Thoracic aorta (tissue), 2 donors: ENCODE measurements around the gene CSHL1. TPM values are rescaled to one million over a fixed set of nuclear protein-coding genes. Genes with fewer than 3 reads are reported as not detected.

Experiments used
- ATAC-seq: fragments of 150-250 bp; one replicate; pipeline ENCODE4 v1.8.0; 2017; ENCODE audit warnings: low read depth; ENCODE audit not compliant: insufficient number of reproducible peaks, low FRiP score
- DNase-seq: peaks from one replicate; pipeline ENCODE4 v3.0.0-alpha.2; 2020; ENCODE audit warnings: low spot score
- H3K27ac ChIP-seq, 2 donors: fragments of 200-600 bp; sonication (generic); 1 replicate in 1 of 2; 2 replicates in 1 of 2; pipeline ENCODE4 v1.5.1; 2016; ENCODE audit warnings: mild to moderate bottlenecking in 2 of 2, moderate library complexity in 2 of 2
- H3K27me3 ChIP-seq: fragments of 200-600 bp; sonication (generic); replicated peaks from 2 replicates; pipeline ENCODE4 v1.6.0; 2016; ENCODE audit warnings: mild to moderate bottlenecking; ENCODE audit not compliant: insufficient read depth
- H3K36me3 ChIP-seq: fragments of 200-600 bp; sonication (generic); one replicate; pipeline ENCODE4 v1.5.1; 2016
- H3K4me1 ChIP-seq, 2 donors: fragments of 200-600 bp; sonication (generic); 1 replicate in 1 of 2; 2 replicates in 1 of 2; pipeline versions ENCODE4 v1.5.1 to v1.6.0; 2016; ENCODE audit warnings: low read depth in 2 of 2, mild to moderate bottlenecking in 1 of 2; ENCODE audit not compliant: control insufficient read depth in 1 of 2
- H3K4me3 ChIP-seq: fragments of 200-600 bp; sonication (generic); 2 replicates; pipeline ENCODE4 v1.5.1; 2016; ENCODE audit warnings: mild to moderate bottlenecking
- H3K9me3 ChIP-seq: fragments of 200-600 bp; sonication (generic); 2 replicates; pipeline ENCODE4 v1.5.1; 2016
- CTCF ChIP-seq: fragments of 200-600 bp; sonication (generic); IDR thresholded peaks from one replicate; pipeline ENCODE4 v1.5.1; 2019; ENCODE audit warnings: antibody characterized with exemption
- total RNA-seq, 2 donors: library from RNA; depleted of rRNA; stranded (reverse); fragments of >200 nt; gene quantifications; one replicate each; pipeline versions ENCODE4 v1.1.0 to v1.2.3, GENCODE V29; 2016

The CSHL1 gene
- total RNA-seq, 2 donors from 2014 or later = not detected

- Histone ChIP-seq H3K4me3 (no peak overlapping the region), H3K27ac (no peak overlapping the region), H3K27me3 (no peaks in the 10 kb centered on the region), H3K4me1 (no peaks in the 10 kb centered on the region), H3K36me3 (no peaks in the 10 kb centered on the region), H3K9me3 (no peaks in the 10 kb centered on the region)
- DNase-seq (no peak), ATAC-seq (no peak)
- no peak for TF ChIP-seq CTCF
Measured at GRCh38 chr17:63955232-63955631, 44.2 kb upstream of the CSHL1 start.

DNA sequence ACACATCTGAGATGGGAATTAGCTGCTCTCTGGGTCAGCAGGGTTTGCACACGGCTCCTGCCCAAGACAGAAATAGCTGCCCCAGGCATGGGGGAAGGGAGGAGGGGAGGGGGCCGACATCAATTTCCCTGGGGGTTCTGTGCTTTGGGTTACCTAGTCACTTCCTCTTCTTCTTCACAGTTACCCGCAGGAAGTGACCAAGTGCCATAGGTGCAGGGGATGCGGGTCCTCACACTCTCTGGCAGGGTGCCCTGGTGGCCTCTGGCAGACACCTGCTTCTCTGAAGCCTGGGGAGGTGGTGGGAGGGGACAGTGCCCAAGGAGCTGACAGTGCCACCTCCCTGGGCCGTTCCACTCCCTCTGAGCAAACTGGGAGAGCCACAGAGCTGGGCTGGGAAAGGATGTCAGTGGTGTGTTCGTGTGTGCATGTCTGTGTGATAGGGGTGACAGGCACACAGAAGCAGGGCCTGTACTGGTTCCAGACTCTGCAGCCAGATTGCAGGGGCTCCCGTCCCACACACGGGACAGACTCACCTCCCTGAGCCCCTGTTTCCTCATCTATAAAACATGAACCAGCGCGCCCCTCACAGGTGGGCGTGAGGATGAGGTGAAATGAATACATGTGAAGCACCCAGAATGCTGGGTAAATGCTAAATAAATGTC, 43.5 kb upstream of the CSHL1 start:
- no peak for TF ChIP-seq CTCF
- H3K27ac ChIP-seq = no peak overlapping the region
- ATAC-seq (no peak), DNase-seq (no peak)
- no peaks in the 10 kb centered on the region for H3K27me3 ChIP-seq
- no peaks in the 10 kb centered on the region for H3K9me3 ChIP-seq
- no peak overlapping the region for H3K4me3 ChIP-seq
- H3K4me1 ChIP-seq = no peaks in the 10 kb centered on the region
- no peaks in the 10 kb centered on the region for H3K36me3 ChIP-seq

DNA sequence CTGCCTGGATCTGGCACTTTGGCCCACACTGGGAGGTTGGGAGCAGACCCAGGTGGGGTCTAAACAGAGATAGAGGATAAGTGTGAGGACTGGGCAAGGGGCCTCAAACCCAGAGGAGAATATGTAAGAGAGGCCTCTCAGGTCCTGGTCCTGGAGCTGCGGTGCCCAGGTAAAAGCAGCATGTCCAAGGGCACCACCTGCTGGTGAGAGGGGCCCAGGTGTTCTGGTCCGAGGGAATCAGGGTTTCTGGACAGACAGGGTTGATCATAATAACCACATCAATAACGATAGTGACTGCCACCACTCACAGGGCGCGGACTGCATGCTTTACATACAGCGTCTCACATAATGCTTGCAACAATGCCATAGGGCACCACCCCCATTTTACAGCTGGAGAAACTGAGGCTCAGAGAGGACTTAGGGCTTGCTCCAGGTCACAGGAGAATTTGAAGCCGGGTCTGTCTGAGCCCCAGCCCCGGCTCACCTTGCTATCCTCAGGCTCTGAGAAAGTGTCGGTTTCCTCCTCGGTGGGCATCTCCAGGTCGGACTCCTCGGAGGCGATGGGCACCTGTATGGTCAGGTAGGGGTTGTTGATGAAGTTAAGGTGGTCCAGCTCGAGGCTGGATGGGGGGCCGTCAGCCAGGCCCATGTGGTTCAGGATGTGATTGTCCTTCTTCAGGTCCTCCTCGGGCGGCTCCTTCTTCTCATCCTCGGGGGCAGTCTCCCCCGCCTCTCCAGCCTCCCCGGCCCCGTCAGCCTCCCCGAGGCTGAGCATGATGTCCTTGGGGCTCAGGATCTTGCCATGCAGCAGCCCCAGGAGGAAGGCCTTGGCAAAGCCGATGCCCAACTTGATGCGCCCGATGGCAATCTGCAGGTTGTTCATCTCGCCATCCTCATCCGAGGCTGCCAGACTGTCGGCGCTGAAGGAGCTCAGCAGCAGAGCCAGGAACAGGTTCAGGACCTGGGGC, 40.2 kb upstream of the CSHL1 start:
- H3K4me3 ChIP-seq = no peak overlapping the region
- H3K27ac ChIP-seq = no peak overlapping the region
- no peak for TF ChIP-seq CTCF
- no peaks in the 10 kb centered on the region for H3K36me3 ChIP-seq
- DNase-seq (no peak), ATAC-seq (no peak)
- no peaks in the 10 kb centered on the region for H3K27me3 ChIP-seq
- H3K4me1 ChIP-seq = no peaks in the 10 kb centered on the region
- H3K9me3 ChIP-seq = no peaks in the 10 kb centered on the region

- H3K27ac ChIP-seq = no peak overlapping the region
- no peak for DNase-seq
- no peaks in the 10 kb centered on the region for H3K4me1 ChIP-seq
- H3K36me3 ChIP-seq = no peaks in the 10 kb centered on the region
- no peak overlapping the region for H3K4me3 ChIP-seq
- no peaks in the 10 kb centered on the region for H3K9me3 ChIP-seq
- no peak for ATAC-seq
- no peak for TF ChIP-seq CTCF
- no peaks in the 10 kb centered on the region for H3K27me3 ChIP-seq
Measured at GRCh38 chr17:63949576-63950250, 38.7 kb upstream of the CSHL1 start.

DNA sequence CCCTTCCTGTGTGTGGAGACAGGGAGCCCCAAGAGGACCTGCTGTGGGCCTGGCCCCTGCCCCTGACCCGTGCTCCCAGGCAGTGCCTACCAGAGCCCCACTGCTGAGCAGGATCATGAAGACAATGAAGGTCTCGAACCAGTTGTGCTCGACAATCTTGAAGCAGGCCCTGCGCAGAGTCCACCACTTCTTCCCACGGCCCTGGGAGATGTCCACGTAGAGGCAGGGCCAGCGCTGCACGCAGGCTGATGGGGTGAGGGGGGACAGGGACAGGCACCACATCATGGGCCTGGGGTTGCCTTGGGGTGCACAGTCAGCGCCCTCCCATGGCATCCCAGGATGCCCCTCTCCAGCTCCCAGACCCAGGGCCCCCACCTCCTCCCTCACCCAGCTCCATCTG, 37.5 kb upstream of the CSHL1 start:
- no peak for DNase-seq
- Histone ChIP-seq H3K4me1 (no peaks in the 10 kb centered on the region), H3K27me3 (no peaks in the 10 kb centered on the region), H3K4me3 (no peak overlapping the region), H3K27ac (no peak overlapping the region), H3K9me3 (no peaks in the 10 kb centered on the region), H3K36me3 (no peaks in the 10 kb centered on the region)
- no peak for TF ChIP-seq CTCF
- no peak for ATAC-seq
